Vagina (tissue), 2 donors: Measurements from ENCODE around the gene PAX9. TPM values are rescaled to one million over a fixed set of nuclear protein-coding genes. Genes with fewer than 3 reads are reported as not detected.

Experiments
- DNase-seq, 2 donors: peaks; one replicate each; pipeline ENCODE4 v3.0.0-alpha.2; 2017; ENCODE audit errors: extremely low spot score in 2 of 2
- H3K27ac ChIP-seq: fragments of 200-600 bp; sonication (generic); one replicate; pipeline ENCODE4 v1.5.1; 2019
- H3K27me3 ChIP-seq: fragments of 200-600 bp; sonication (generic); one replicate; pipeline ENCODE4 v1.5.1; 2019
- H3K36me3 ChIP-seq, 2 donors: fragments of 200-600 bp; sonication (generic); one replicate each; pipeline ENCODE4 v1.5.1; 2017 to 2019
- H3K4me1 ChIP-seq: fragments of 200-600 bp; sonication (generic); one replicate; pipeline ENCODE4 v1.5.1; 2019
- H3K4me3 ChIP-seq, 2 donors: fragments of 200-600 bp; sonication (generic); 1 replicate in 1 of 2; 2 replicates in 1 of 2; pipeline ENCODE4 v1.5.1; 2016 to 2019
- H3K9me3 ChIP-seq: fragments of 200-600 bp; sonication (generic); one replicate; pipeline ENCODE4 v1.5.1; 2019
- POLR2A ChIP-seq, 2 donors: fragments of 450-650 bp; IDR thresholded peaks; one replicate each; pipeline ENCODE4 v1.6.1; 2017; ENCODE audit warnings: antibody characterized with exemption in 2 of 2, mild to moderate bottlenecking in 2 of 2, moderate library complexity in 2 of 2
- POLR2AphosphoS5 ChIP-seq, 2 donors: sonication (generic); formaldehyde crosslinking; IDR thresholded peaks; one replicate each; pipeline ENCODE4 v1.9.0; 2017; ENCODE audit warnings: antibody characterized with exemption in 2 of 2, mild to moderate bottlenecking in 2 of 2, low read depth in 1 of 2; ENCODE audit not compliant: insufficient read depth in 1 of 2
- intact Hi-C: fragments of 100-400 bp; cut with DNase I; formaldehyde crosslinking; loops from one replicate; pipeline ENCODE4 v1.15.1; 2023
- total RNA-seq: library from RNA; depleted of rRNA; stranded (reverse); fragments of >200 nt; gene quantifications from one replicate; pipeline ENCODE4 v1.2.3, GENCODE V29; 2016
- TF ChIP-seq, protein P1 (sequence below), 3 experiments: fragments of 450-650 bp in 2 of 3; fragments of 200-600 bp in 1 of 3; sonication (generic) in 1 of 3; IDR thresholded peaks; one replicate each; pipeline ENCODE4 v1.5.1; 2017 to 2019; ENCODE audit warnings: antibody characterized with exemption in 3 of 3, mild to moderate bottlenecking in 2 of 3, moderate library complexity in 2 of 3

The PAX9 gene
- total RNA-seq, 1 donor from 2014 or later = 1.5 TPM

DNA sequence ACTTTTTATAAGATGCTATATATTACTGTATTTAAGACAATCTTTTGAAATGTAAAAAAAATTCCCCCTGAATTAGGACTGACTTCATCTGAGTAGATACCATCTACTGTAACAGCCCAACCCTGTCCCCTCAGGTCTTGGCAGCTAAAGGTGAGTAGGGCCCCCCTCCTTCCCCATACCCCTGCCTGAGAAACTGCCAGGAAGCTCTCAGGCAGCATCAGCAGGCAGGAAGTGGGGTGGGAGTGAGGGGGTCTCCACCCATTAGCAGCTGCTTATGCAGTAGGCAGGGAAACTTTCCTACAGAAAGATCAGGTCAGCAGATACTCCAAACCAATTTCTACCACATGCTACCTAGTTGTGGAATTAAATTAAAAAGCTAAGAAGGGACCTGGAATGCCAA is 62.5 kb downstream of the PAX9 start:
- H3K4me1 ChIP-seq = no peaks in the 10 kb centered on the region
- no peak overlapping the region for H3K4me3 ChIP-seq
- no peaks in the 10 kb centered on the region for H3K36me3 ChIP-seq
- intact Hi-C loops = no loop called here
- TF ChIP-seq, protein P1, sequence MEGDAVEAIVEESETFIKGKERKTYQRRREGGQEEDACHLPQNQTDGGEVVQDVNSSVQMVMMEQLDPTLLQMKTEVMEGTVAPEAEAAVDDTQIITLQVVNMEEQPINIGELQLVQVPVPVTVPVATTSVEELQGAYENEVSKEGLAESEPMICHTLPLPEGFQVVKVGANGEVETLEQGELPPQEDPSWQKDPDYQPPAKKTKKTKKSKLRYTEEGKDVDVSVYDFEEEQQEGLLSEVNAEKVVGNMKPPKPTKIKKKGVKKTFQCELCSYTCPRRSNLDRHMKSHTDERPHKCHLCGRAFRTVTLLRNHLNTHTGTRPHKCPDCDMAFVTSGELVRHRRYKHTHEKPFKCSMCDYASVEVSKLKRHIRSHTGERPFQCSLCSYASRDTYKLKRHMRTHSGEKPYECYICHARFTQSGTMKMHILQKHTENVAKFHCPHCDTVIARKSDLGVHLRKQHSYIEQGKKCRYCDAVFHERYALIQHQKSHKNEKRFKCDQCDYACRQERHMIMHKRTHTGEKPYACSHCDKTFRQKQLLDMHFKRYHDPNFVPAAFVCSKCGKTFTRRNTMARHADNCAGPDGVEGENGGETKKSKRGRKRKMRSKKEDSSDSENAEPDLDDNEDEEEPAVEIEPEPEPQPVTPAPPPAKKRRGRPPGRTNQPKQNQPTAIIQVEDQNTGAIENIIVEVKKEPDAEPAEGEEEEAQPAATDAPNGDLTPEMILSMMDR (IDR thresholded peaks at IDR 0.05) = no peak
- TF ChIP-seq POLR2AphosphoS5 (IDR thresholded peaks at IDR 0.05; ENCODE audit: insufficient read depth in 1 of 2, low read depth in 1 of 2) = no peak
- TF ChIP-seq POLR2A (IDR thresholded peaks at IDR 0.05) = no peak
- DNase-seq = no peak
- H3K27me3 ChIP-seq = no peaks in the 10 kb centered on the region
- H3K27ac ChIP-seq = no peak overlapping the region
- no peaks in the 10 kb centered on the region for H3K9me3 ChIP-seq

DNA sequence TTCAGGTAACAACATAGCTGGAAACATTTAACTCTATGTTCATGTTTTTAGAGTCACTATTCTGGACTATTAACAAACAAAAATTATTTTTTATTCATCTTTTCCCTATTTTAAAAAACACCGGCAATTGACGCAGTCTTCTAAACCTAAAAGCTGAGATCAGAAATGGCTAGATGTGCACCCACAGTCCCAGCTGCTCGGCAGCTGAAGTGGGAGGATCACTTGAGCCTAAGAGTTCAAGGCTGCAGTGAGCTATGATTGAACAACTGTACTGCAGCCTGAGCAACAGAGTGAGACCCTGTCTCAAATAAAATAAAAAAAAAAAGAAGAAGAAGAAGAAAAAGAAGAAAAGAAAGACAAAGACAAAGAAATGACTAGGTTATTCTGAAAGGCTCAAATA is 64.5 kb downstream of the PAX9 start:
- TF ChIP-seq POLR2AphosphoS5 (IDR thresholded peaks at IDR 0.05; ENCODE audit: insufficient read depth in 1 of 2, low read depth in 1 of 2) (no peak), POLR2A (IDR thresholded peaks at IDR 0.05) (no peak)
- TF ChIP-seq, protein P1 (IDR thresholded peaks at IDR 0.05) = no peak
- no peaks in the 10 kb centered on the region for H3K27me3 ChIP-seq

More for the DNA sequence above, 64.5 kb downstream of the PAX9 start:
- Histone ChIP-seq H3K9me3 (no peaks in the 10 kb centered on the region), H3K27ac (no peak overlapping the region), H3K36me3 (no peaks in the 10 kb centered on the region), H3K4me3 (no peak overlapping the region), H3K4me1 (no peaks in the 10 kb centered on the region)
- no peak for DNase-seq
- intact Hi-C loops = no loop called here

Other genes starting within 250 kb of the PAX9 start
- not detected for gene NKX2-1, start 141.6 kb upstream of the PAX9 start, total RNA-seq
- gene NKX2-8, start 79.2 kb upstream of the PAX9 start, total RNA-seq = not detected